DND-41 (cell line): ENCODE results near the gene CTBP1.

Experiments
- CTCF ChIP-seq: IDR thresholded peaks from 2 replicates; pipeline ENCODE4 v1.5.1; 2012; ENCODE audit warnings: borderline replicate concordance, low read length, moderate library complexity, mild to moderate bottlenecking; ENCODE audit not compliant: poor library complexity, severe bottlenecking; ENCODE audit errors: extremely low read depth
- EZH2 ChIP-seq: IDR thresholded peaks from 3 replicates; pipeline ENCODE4 v1.6.1; 2012; ENCODE audit warnings: borderline replicate concordance, low read depth, mild to moderate bottlenecking, moderate library complexity, low read length, inconsistent platforms; ENCODE audit not compliant: severe bottlenecking

GRCh38 chr4:1204828-1205585 is 43.9 kb downstream of the CTBP1 start:
- no peak for TF ChIP-seq EZH2
- TF ChIP-seq CTCF = no peak
